Hepatocyte (in vitro differentiated cells): Measurements from ENCODE around the gene OPRL1. TPM values are rescaled to one million over a fixed set of nuclear protein-coding genes. Genes with fewer than 3 reads are reported as not detected.
"Not testable (repeated sequence)": the region's sequence is repeated elsewhere in the genome, so short reads cannot be mapped to it uniquely, and the experiment has no call there.

Source experiments
- DNase-seq: peaks from one replicate; pipeline ENCODE4 v3.0.0-alpha.2; 2016; ENCODE audit warnings: low spot score
- H2AFZ ChIP-seq: fragments of 200-600 bp; sonication (generic); 2 replicates; pipeline ENCODE4 v1.6.0; 2016; ENCODE audit warnings: antibody characterized with exemption, mild to moderate bottlenecking
- H3K27ac ChIP-seq: fragments of 200-600 bp; sonication (generic); 2 replicates; pipeline ENCODE4 v1.5.1; 2016; ENCODE audit warnings: mild to moderate bottlenecking
- H3K27me3 ChIP-seq: fragments of 200-600 bp; sonication (generic); 2 replicates; pipeline ENCODE4 v1.6.1; 2016
- H3K36me3 ChIP-seq: fragments of 200-600 bp; sonication (generic); replicated peaks from 2 replicates; pipeline ENCODE4 v1.5.1; 2016; ENCODE audit warnings: low read depth; ENCODE audit not compliant: insufficient read depth
- H3K4me1 ChIP-seq: fragments of 200-600 bp; sonication (generic); 2 replicates; pipeline ENCODE4 v1.5.1; 2016; ENCODE audit warnings: mild to moderate bottlenecking, moderate library complexity; ENCODE audit not compliant: insufficient read depth
- H3K4me2 ChIP-seq: fragments of 200-600 bp; sonication (generic); 2 replicates; pipeline ENCODE4 v1.6.0; 2016
- H3K4me3 ChIP-seq: fragments of 200-600 bp; sonication (generic); 2 replicates; pipeline ENCODE4 v1.5.1; 2016; ENCODE audit warnings: mild to moderate bottlenecking
- H3K79me2 ChIP-seq: fragments of 200-600 bp; sonication (generic); 2 replicates; pipeline ENCODE4 v1.6.0; 2017; ENCODE audit warnings: mild to moderate bottlenecking
- H3K9me2 ChIP-seq: fragments of 200-600 bp; sonication (generic); replicated peaks from 2 replicates; pipeline ENCODE4 v1.6.0; 2017; ENCODE audit warnings: mild to moderate bottlenecking; ENCODE audit not compliant: insufficient read depth
- H3K9me3 ChIP-seq: fragments of 200-600 bp; sonication (generic); 2 replicates; pipeline ENCODE4 v1.5.1; 2016; ENCODE audit warnings: low read depth, mild to moderate bottlenecking
- H4K20me1 ChIP-seq: fragments of 200-600 bp; sonication (generic); 2 replicates; pipeline ENCODE4 v1.6.0; 2016; ENCODE audit warnings: mild to moderate bottlenecking; ENCODE audit not compliant: insufficient read depth, poor library complexity, severe bottlenecking
- EZH2 ChIP-seq: fragments of 200-600 bp; sonication (generic); IDR thresholded peaks from 2 replicates; pipeline ENCODE4 v1.6.1; 2016; ENCODE audit warnings: antibody characterized with exemption, mild to moderate bottlenecking, borderline replicate concordance
- EZH2phosphoT487 ChIP-seq: fragments of 200-600 bp; sonication (generic); IDR thresholded peaks from one replicate; pipeline ENCODE4 v1.6.1; 2018; ENCODE audit warnings: antibody characterized with exemption, mild to moderate bottlenecking, low read depth, moderate library complexity; ENCODE audit not compliant: unreplicated experiment, severe bottlenecking
- WGBS: methylation state at CpG from one replicate; pipeline ENCODE4 v1.1.6; 2016; ENCODE audit warnings: low lambda C conversion rate; ENCODE audit errors: missing lambda C conversion rate; 5-methylcytosine and 5-hydroxymethylcytosine counted together
- polyA plus RNA-seq: library from polyadenylated mRNA; unstranded; fragments of >200 nt; fragmentation: Nextera tagmentation; extraction: Ambion mirVana; gene quantifications from 2 replicates; pipeline ENCODE4 v1.2.1, GENCODE V29; 2016
- total RNA-seq: library from RNA; depleted of rRNA; stranded (reverse); fragments of >200 nt; gene quantifications from 2 replicates; pipeline ENCODE4 v1.2.3, GENCODE V29; 2014
- TF ChIP-seq, protein P1 (sequence below): fragments of 200-600 bp; sonication (generic); IDR thresholded peaks from 2 replicates; pipeline ENCODE4 v1.5.1; 2016; ENCODE audit warnings: antibody characterized with exemption, mild to moderate bottlenecking; ENCODE audit not compliant: poor library complexity

The OPRL1 gene
- total and polyA plus RNA-seq, 2 experiments from 2014 or later, result 0.50 to 1.5 TPM

DNA sequence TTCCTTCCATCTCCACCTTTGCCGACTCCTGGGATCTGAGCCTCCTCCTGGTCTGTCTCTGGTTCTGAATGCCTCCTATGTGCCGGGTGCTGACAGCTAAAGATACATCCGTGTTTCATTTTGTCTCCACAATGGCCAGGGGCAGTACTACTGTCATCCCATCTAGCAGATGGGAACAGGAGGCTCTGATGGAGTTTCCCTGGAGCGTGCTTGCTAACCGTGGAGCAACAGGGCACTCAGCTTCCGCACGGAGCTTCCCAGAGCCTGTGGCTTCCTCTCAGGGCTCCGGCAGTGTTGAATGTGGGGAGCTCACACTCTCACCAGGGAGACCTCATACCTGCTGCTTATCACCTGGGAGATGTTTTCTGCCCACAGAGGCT lies 39.4 kb downstream of the OPRL1 start:
- peaks cover 4% of the 10 kb centered on the region for H3K4me1 ChIP-seq

DNA sequence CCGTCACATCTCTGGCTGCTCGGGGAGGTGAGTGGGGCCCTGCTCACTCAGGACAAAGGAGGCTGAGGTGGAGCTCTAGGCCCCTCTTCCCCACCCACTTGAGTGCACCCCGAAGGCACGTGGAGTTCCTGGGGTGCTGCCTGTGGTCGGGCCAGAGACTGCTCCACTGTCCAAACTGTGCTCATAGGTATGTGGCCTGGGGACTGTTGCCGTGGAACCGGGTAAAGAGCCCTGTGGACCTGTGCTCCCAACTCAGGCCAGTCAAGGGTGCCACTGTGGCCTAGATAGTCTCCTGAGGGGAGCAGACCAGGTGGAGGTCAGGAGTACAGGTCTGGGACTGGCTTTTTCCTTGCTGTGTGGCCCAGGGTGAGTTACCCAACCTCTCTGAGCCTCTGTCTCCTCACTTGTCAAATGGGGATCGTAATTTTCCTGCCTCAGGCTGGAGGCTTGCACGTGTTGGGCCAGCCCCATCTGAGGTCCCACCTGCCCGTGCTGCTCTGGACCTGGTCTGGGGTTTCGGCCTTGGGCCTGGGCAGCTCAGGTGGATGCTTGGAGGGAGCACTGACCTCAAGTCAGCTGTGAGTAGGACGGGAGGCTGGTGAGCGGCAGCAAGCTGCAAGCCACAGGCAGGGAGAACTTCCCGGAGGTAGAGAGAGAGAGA lies 39.9 kb downstream of the OPRL1 start:
- H3K79me2 ChIP-seq, result no peaks in the 10 kb centered on the region
- H3K9me2 ChIP-seq, result no peaks in the 10 kb centered on the region
- peaks cover 17% of the 10 kb centered on the region for H3K27me3 ChIP-seq
- H3K27ac ChIP-seq, result no peak overlapping the region
- H4K20me1 ChIP-seq, result no peaks in the 10 kb centered on the region
- H2AFZ ChIP-seq, result peak overlapping the region; percentile 60
- H3K4me2 ChIP-seq, result peak overlapping the region; percentile 72
- no peaks in the 10 kb centered on the region for H3K9me3 ChIP-seq
- WGBS, result 90% methylated on average over 11 of the region's 14 CpGs
- no peak for DNase-seq
- no peak for TF ChIP-seq EZH2phosphoT487
- TF ChIP-seq EZH2, result no peak
- TF ChIP-seq, protein P1, sequence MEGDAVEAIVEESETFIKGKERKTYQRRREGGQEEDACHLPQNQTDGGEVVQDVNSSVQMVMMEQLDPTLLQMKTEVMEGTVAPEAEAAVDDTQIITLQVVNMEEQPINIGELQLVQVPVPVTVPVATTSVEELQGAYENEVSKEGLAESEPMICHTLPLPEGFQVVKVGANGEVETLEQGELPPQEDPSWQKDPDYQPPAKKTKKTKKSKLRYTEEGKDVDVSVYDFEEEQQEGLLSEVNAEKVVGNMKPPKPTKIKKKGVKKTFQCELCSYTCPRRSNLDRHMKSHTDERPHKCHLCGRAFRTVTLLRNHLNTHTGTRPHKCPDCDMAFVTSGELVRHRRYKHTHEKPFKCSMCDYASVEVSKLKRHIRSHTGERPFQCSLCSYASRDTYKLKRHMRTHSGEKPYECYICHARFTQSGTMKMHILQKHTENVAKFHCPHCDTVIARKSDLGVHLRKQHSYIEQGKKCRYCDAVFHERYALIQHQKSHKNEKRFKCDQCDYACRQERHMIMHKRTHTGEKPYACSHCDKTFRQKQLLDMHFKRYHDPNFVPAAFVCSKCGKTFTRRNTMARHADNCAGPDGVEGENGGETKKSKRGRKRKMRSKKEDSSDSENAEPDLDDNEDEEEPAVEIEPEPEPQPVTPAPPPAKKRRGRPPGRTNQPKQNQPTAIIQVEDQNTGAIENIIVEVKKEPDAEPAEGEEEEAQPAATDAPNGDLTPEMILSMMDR, result no peak
- peaks cover 4% of the 10 kb centered on the region for H3K4me1 ChIP-seq
- no peaks in the 10 kb centered on the region for H3K36me3 ChIP-seq
- no peak overlapping the region for H3K4me3 ChIP-seq

More for the DNA sequence above, 39.4 kb downstream of the OPRL1 start:
- WGBS, result 81% methylated on average over 8 of the region's 8 CpGs
- Histone ChIP-seq H3K79me2 (no peaks in the 10 kb centered on the region), H3K4me2 (no peak overlapping the region), H4K20me1 (no peaks in the 10 kb centered on the region), H3K27me3 (peaks cover 17% of the 10 kb centered on the region), H3K36me3 (no peaks in the 10 kb centered on the region), H3K9me2 (no peaks in the 10 kb centered on the region), H3K9me3 (no peaks in the 10 kb centered on the region), H2AFZ (no peak overlapping the region), H3K27ac (no peak overlapping the region), H3K4me3 (no peak overlapping the region)
- TF ChIP-seq, protein P1, result no peak
- no peak for TF ChIP-seq EZH2
- no peak for TF ChIP-seq EZH2phosphoT487
- no peak for DNase-seq

DNA sequence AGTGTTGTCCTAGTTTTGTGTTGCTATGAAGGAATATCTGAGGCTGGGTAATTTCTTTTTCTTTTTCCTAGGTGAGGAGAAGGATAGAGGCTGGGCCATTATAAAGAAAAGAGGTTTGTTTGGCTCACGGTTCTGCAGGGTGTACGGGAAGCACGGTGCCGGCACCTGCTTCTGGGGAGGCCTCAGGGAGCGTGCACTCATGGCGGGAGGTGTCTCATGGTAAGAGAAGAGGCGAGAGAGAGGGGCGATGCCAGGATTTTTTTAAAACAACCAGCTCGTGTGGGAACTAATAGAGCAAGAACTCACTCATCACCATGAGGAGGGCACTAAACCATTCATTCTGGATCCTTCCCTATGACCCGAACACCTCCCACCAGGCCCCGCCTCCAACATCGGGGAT lies 41.7 kb downstream of the OPRL1 start:
- WGBS, result 87% methylated on average over 12 of the region's 12 CpGs
- TF ChIP-seq EZH2 (no peak), EZH2phosphoT487 (no peak)
- TF ChIP-seq, protein P1, result no peak
- H3K27me3 ChIP-seq, result peaks cover 17% of the 10 kb centered on the region

DNA sequence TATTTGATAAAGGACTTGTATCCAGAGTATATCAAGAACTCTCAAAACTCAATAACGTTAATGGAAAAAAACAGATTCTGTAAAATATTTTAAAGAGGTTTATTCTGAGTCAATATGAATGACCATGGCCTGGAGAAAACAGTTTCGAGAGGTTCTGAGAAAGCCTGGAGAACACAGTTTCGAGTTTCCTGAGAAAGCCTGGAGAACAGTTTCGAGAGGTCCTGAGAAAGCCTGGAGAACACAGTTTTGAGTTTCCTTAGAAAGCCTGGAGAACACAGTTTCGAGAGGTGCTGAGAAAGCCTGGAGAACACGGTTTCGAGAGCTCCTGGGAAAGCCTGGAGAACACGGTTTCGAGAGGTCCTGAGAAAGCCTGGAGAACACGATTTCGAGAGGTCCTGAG lies 43.0 kb downstream of the OPRL1 start:
- H3K27me3 ChIP-seq, result peaks cover 19% of the 10 kb centered on the region
- H3K4me1 ChIP-seq, H3K27ac ChIP-seq, H3K79me2 ChIP-seq, H3K4me3 ChIP-seq, H3K9me2 ChIP-seq, H2AFZ ChIP-seq, H3K9me3 ChIP-seq, H3K36me3 ChIP-seq, H3K4me2 ChIP-seq, H4K20me1 ChIP-seq, DNase-seq: not testable (repeated sequence)
- WGBS, result 91% methylated on average over 11 of the region's 11 CpGs

More for the DNA sequence above, 41.7 kb downstream of the OPRL1 start:
- no peak overlapping the region for H2AFZ ChIP-seq
- H3K4me3 ChIP-seq, result no peak overlapping the region
- no peak overlapping the region for H3K4me2 ChIP-seq
- H4K20me1 ChIP-seq, result no peaks in the 10 kb centered on the region
- no peaks in the 10 kb centered on the region for H3K9me3 ChIP-seq
- H3K79me2 ChIP-seq, result no peaks in the 10 kb centered on the region
- H3K9me2 ChIP-seq, result no peaks in the 10 kb centered on the region
- H3K27ac ChIP-seq, result no peak overlapping the region
- H3K36me3 ChIP-seq, result no peaks in the 10 kb centered on the region
- DNase-seq, result no peak
- peaks cover 4% of the 10 kb centered on the region for H3K4me1 ChIP-seq

DNA sequence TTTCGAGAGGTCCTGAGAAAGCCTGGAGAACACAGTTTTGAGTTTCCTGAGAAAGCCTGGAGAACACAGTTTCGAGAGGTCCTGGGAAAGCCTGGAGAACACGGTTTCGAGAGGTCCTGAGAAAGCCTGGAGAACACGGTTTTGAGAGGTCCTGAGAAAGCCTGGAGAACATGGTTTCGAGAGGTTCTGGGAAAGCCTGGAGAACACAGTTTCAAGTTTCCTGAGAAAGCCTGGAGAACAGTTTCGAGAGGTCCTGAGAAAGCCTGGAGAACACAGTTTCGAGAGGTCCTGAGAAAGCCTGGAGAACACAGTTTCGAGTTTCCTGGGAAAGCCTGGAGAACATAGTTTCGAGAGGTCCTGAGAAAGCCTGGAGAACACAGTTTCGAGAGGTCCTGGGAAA lies 43.6 kb downstream of the OPRL1 start:
- H3K27me3 ChIP-seq, result peaks cover 20% of the 10 kb centered on the region
- not testable (repeated sequence) for H2AFZ ChIP-seq, H3K4me3 ChIP-seq, H3K9me3 ChIP-seq, H3K9me2 ChIP-seq, DNase-seq, H4K20me1 ChIP-seq, H3K4me1 ChIP-seq, H3K36me3 ChIP-seq, H3K27ac ChIP-seq, H3K79me2 ChIP-seq, H3K4me2 ChIP-seq
- WGBS, result 88% methylated on average over 11 of the region's 11 CpGs
